C4-2B (cell line): ENCODE measurements around the gene IMPDH1.

Experiments
- H3K27ac ChIP-seq: fragments of 450-650 bp; 2 replicates; pipeline ENCODE4 v1.5.1; 2017
- ZFX ChIP-seq: fragments of 450-650 bp; IDR thresholded peaks from 2 replicates; pipeline ENCODE4 v1.6.1; 2017
- TF ChIP-seq, protein P1 (sequence below): fragments of 450-650 bp; conservative IDR thresholded peaks from 2 replicates; pipeline ENCODE4 v1.5.1; 2017; ENCODE audit warnings: mild to moderate bottlenecking

The IMPDH1 gene

DNA sequence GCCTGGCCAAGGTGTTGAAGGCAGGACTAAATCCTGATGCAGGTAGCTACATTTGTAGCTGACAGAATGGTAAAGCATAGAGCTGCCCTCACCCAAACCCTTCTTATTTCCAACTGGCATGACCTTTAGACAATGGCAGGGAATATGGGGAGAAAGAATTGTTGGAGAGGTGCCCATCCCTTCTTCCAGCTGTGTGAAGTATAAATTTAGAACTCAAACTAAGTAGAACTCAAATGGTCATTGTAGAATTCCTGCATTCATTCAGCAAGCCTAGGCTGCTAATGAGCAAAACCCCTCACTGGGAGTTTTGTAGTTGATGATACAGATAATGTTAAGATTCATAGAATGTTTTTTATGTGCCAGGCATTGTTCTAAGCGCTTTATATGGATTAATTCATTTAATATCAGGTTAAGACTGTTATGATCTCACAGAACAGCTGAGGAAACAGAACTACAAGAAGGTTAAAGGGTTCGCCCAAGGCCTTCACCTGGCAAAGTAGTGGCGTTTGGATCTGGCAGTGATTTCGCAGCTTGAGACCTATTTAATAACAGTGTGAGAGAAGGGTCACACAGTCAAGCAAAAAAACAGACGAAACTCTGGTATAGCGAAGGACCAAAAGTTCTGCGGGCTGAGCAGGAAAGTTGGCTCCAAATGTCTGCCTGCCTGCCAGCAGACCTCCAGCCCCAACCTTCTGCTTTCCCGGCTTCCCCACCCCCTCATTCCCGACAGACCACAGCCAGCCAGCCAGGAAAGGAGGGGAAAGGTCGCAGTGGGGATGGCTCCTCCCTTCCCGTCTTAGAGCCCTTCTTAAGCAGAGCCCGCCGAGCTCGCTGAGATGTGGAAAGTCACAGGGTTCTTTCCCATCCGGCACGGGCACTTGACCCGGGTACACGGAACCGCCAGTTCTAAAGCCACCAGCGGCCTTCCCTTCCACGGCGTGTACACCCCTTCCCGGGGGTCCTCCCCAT, 44.3 kb upstream of the IMPDH1 start:
- no peak for TF ChIP-seq ZFX
- TF ChIP-seq, protein P1, sequence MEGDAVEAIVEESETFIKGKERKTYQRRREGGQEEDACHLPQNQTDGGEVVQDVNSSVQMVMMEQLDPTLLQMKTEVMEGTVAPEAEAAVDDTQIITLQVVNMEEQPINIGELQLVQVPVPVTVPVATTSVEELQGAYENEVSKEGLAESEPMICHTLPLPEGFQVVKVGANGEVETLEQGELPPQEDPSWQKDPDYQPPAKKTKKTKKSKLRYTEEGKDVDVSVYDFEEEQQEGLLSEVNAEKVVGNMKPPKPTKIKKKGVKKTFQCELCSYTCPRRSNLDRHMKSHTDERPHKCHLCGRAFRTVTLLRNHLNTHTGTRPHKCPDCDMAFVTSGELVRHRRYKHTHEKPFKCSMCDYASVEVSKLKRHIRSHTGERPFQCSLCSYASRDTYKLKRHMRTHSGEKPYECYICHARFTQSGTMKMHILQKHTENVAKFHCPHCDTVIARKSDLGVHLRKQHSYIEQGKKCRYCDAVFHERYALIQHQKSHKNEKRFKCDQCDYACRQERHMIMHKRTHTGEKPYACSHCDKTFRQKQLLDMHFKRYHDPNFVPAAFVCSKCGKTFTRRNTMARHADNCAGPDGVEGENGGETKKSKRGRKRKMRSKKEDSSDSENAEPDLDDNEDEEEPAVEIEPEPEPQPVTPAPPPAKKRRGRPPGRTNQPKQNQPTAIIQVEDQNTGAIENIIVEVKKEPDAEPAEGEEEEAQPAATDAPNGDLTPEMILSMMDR = no peak
- H3K27ac ChIP-seq = peak overlapping the region; percentile 96; the same call in 1 of the 2 replicates

DNA sequence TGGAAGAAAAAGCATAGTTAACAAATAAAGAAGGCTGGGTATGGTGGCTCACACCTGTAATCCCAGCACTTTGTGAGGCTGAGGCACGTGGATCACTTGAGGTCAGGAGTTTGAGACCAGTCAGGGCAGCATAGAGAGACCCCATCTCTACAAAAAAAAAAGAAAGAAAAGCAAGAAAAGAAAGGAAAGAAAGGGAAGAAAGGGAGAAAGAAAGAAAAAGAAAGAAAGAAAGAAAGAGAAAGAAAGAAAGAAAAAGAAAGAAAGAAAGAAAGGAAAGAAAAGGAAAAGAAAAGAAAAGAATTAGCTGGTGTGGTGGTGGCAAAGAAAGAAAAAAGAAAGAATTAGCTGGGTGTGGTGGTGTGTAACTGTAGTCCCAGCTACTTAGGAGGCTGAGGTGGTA, 42.8 kb upstream of the IMPDH1 start:
- TF ChIP-seq ZFX = no peak
- TF ChIP-seq, protein P1 = no peak
- H3K27ac ChIP-seq = no peak overlapping the region

DNA sequence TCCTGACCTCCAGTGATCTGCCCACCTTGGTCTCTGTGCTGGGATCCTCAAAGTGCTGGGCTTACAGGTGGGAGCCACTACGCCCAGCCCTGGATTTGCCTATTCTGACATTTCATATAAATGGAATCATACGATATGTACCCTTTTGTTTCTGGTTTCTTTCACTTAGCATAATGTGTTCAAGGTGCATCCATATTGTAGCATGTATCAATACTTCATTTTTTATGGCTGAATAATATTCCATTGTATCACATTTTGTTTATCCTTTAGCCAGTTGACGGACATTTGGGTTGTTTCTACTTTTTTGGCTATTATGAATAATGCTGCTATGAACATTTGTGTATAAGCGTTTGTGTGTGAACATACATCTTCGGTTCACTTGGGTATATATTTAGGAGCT, 41.1 kb upstream of the IMPDH1 start:
- H3K27ac ChIP-seq = no peak overlapping the region
- TF ChIP-seq, protein P1 = no peak
- TF ChIP-seq ZFX = no peak

DNA sequence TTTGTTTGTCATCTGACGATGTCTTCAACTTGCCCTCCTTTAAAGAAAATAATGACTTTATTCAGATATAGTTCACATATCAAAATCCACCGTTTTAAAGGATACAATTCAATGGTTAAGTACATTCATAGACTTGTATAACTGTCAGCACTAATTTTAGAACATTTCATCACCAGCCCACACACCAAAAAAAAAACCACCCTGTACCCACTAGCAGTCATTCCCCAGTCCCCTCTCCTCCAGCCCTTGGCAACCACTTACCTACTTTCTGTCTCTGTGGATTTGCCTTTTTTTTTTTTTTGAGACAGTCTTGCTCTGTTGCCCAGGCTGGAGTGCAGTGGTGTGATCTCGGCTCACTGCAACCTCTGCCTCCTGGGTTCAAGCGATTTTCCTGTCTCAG, 40.6 kb upstream of the IMPDH1 start:
- H3K27ac ChIP-seq = no peak overlapping the region

DNA sequence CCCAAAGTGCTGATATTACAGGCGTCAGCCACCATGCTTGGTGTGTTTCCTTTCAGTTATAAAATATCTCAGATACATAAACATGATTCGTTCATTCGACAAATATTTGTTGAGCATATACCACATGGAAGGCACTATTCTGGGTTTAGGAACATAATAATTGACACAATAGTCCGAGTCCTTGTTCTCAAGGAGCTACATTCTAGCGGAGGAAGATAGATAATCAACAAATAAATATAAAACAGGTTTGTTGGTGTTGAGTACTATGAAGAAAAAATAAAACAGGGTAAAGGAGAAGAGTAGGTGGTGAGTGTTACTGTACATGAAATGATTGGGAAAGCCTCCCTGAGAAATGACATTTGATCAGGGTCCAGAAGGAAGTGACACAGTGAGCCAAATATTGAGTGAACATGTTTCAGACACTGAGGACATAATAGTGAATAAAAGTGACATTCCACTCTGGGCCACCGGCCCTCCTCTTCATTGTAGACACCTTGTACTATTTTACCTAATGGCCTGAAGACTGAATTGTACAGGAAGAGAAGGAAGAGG, 39.0 kb upstream of the IMPDH1 start:
- TF ChIP-seq, protein P1 = no peak
- TF ChIP-seq ZFX = no peak
- H3K27ac ChIP-seq = peak overlapping the region; percentile 42

More for the DNA sequence above, 40.6 kb upstream of the IMPDH1 start:
- TF ChIP-seq, protein P1 = no peak
- TF ChIP-seq ZFX = no peak

DNA sequence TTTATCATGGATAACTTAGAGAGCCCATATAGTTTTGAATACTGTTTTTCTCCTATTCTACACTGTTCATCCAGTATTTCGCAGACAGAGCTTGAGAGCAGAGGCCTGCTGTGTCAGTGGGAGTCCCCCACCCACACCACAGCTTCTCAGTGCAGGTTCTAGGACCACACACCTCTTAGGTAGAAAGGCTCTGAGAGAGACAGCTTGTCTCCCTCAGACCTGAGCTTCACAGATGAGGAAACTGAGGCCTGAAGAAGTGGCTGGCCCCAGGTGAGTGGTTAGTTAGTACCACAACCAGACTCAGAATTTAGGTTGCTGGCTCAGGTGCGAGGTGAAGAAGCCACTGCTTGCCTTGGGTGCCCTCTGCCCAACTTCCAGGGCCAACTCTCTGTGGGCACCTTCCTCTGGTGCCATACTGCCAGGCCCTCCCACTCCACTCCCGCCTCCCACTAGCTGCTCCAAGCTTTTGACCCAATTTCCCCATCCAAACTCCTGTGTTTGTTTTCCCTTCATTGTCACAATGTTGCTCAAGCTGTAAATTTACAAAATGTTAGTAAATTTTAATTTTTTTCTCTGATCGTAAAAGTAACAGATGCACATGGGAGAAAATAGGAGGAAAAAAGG, 38.3 kb upstream of the IMPDH1 start:
- TF ChIP-seq ZFX = no peak
- TF ChIP-seq, protein P1 = no peak
- H3K27ac ChIP-seq = peak overlapping the region; percentile 22

DNA sequence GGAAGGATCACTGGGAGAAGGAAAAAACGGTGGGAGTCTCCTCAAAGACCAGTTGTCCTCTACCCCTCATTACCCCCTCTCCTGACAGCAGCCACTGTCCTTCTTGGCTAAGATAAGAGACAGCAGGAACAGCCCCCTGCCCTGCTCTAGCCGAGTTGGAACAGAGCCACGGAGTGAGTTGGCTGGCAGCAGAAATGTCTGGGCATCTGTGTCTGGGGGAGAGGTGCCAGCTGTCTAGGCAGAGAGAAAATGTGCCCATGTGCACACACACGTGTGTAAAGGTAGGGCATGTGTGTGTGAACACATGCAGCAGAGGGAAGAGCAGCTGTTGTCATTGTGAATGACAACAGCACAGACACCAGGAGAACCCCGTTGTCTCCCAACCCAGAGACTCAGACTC, 36.5 kb upstream of the IMPDH1 start:
- no peak for TF ChIP-seq ZFX
- TF ChIP-seq, protein P1 = no peak
- H3K27ac ChIP-seq = no peak overlapping the region
